HepG2 (cell line): ENCODE data around the gene AKAP12. TPM values are rescaled to one million over a fixed set of nuclear protein-coding genes. Genes with fewer than 3 reads are reported as not detected.

Source experiments
- GATAD1 ChIP-seq: IDR thresholded peaks from 2 replicates; pipeline ENCODE4 v1.6.1; 2016; ENCODE audit warnings: missing genetic modification reagents, missing compliant biosample characterization
- JDP2 ChIP-seq: sonication (generic); formaldehyde crosslinking; IDR thresholded peaks from 2 replicates; pipeline ENCODE4 v1.8.1; 2022; ENCODE audit warnings: missing genetic modification reagents, borderline replicate concordance
- LBX2 ChIP-seq: sonication (generic); formaldehyde crosslinking; IDR thresholded peaks from 2 replicates; pipeline ENCODE4 v1.5.0; 2020; ENCODE audit warnings: missing genetic modification reagents, mild to moderate bottlenecking, borderline replicate concordance
- MXD3 ChIP-seq: IDR thresholded peaks from 2 replicates; pipeline ENCODE4 v1.6.1; 2016; ENCODE audit warnings: mild to moderate bottlenecking, missing biosample characterization, missing genetic modification reagents
- NFE2 ChIP-seq: sonication (generic); formaldehyde crosslinking; IDR thresholded peaks from 2 replicates; pipeline ENCODE4 v1.4.0; 2020; ENCODE audit warnings: missing genetic modification reagents
- NR1H2 ChIP-seq: sonication (generic); formaldehyde crosslinking; IDR thresholded peaks from 2 replicates; pipeline ENCODE4 v1.8.1; 2022; ENCODE audit warnings: low read depth, missing genetic modification reagents, borderline replicate concordance
- REST ChIP-seq, 2 experiments: IDR thresholded peaks; 2 replicates each; pipeline ENCODE4 v1.6.1; 2011 to 2012; ENCODE audit warnings: low read length in 2 of 2, borderline replicate concordance in 1 of 2, low read depth in 1 of 2, mild to moderate bottlenecking in 1 of 2, moderate library complexity in 1 of 2
- RFXAP ChIP-seq: sonication (generic); formaldehyde crosslinking; IDR thresholded peaks from 2 replicates; pipeline ENCODE4 v1.4.0; 2020; ENCODE audit warnings: missing genetic modification reagents, borderline replicate concordance
- SALL2 ChIP-seq: sonication (generic); formaldehyde crosslinking; IDR thresholded peaks from 2 replicates; pipeline ENCODE4 v1.8.1; 2023; ENCODE audit warnings: mild to moderate bottlenecking, missing genetic modification reagents, inconsistent platforms
- SP5 ChIP-seq: IDR thresholded peaks from 2 replicates; pipeline ENCODE4 v1.6.1; 2016; ENCODE audit warnings: low read depth, borderline replicate concordance
- TBX3 ChIP-seq: fragments of 450-650 bp; IDR thresholded peaks from 2 replicates; pipeline ENCODE4 v1.6.1; 2017; ENCODE audit warnings: antibody characterized with exemption, mild to moderate bottlenecking, inconsistent platforms, borderline replicate concordance
- TRIM22 ChIP-seq: fragments of 450-650 bp; IDR thresholded peaks from 2 replicates; pipeline ENCODE4 v1.6.1; 2017
- ZBTB43 ChIP-seq: sonication (generic); formaldehyde crosslinking; conservative IDR thresholded peaks from 2 replicates; pipeline ENCODE4 v1.4.0; 2020; ENCODE audit warnings: missing genetic modification reagents
- ZFX ChIP-seq: sonication (generic); formaldehyde crosslinking; IDR thresholded peaks from 2 replicates; pipeline ENCODE4 v1.4.0; 2020; ENCODE audit warnings: mild to moderate bottlenecking, low read depth, missing genetic modification reagents, moderate library complexity
- ZNF253 ChIP-seq: sonication (generic); formaldehyde crosslinking; IDR thresholded peaks from 2 replicates; pipeline ENCODE4 v1.8.0; 2022; ENCODE audit warnings: mild to moderate bottlenecking, missing genetic modification reagents, borderline replicate concordance
- ZNF547 ChIP-seq: sonication (generic); formaldehyde crosslinking; IDR thresholded peaks from 2 replicates; pipeline ENCODE4 v1.5.1; 2020; ENCODE audit warnings: mild to moderate bottlenecking, missing genetic modification reagents
- ZNF570 ChIP-seq: sonication (generic); formaldehyde crosslinking; IDR thresholded peaks from 2 replicates; pipeline ENCODE4 v1.4.0; 2020; ENCODE audit warnings: mild to moderate bottlenecking, missing genetic modification reagents, borderline replicate concordance
- ZNF619 ChIP-seq: sonication (generic); formaldehyde crosslinking; IDR thresholded peaks from 2 replicates; pipeline ENCODE4 v1.4.0; 2020; ENCODE audit warnings: mild to moderate bottlenecking, missing genetic modification reagents
- ZNF775 ChIP-seq: sonication (generic); formaldehyde crosslinking; IDR thresholded peaks from 2 replicates; pipeline ENCODE4 v1.4.0; 2020; ENCODE audit warnings: missing genetic modification reagents, mild to moderate bottlenecking, moderate library complexity, borderline replicate concordance
- ZNF780A ChIP-seq: sonication (generic); formaldehyde crosslinking; IDR thresholded peaks from 2 replicates; pipeline ENCODE4 v1.8.0; 2022; ENCODE audit warnings: mild to moderate bottlenecking, missing genetic modification reagents, moderate library complexity
- ZSCAN30 ChIP-seq: sonication (generic); formaldehyde crosslinking; IDR thresholded peaks from 2 replicates; pipeline ENCODE4 v1.5.0; 2020; ENCODE audit warnings: mild to moderate bottlenecking, missing genetic modification reagents
- polyA plus RNA-seq, 8 experiments: library from polyadenylated mRNA; depleted of rRNA in 3 of 8; stranded (reverse) in 7 of 8; unstranded in 1 of 8; fragments of >200 nt; fragmentation: Illumina TruSeq in 4 of 8; extraction: Trizol in 4 of 8; gene quantifications; 2 replicates each; pipeline versions ENCODE4 v1.2.1 to v1.2.3, GENCODE V29; 2011 to 2016; ENCODE audit warnings: low read depth in 4 of 8, missing spikeins in 1 of 8, mixed read lengths in 1 of 8; ENCODE audit not compliant: insufficient read depth in 1 of 8
- total RNA-seq, 5 experiments: library from RNA; depleted of rRNA; stranded (reverse); fragments of >200 nt; fragmentation: Illumina TruSeq; extraction: Trizol; gene quantifications; 2 replicates each; pipeline ENCODE4 v1.2.3, GENCODE V29; 2016; ENCODE audit warnings: low read depth in 1 of 5

The AKAP12 gene
- total and polyA plus RNA-seq, 2 of the 13 experiments (the other 11 are each of a cell fraction or from before 2014, with no cell fraction given): 10.6 to 19.0 TPM

GRCh38 chr6:151325075-151326050 lies 85.6 kb downstream of the AKAP12 start (continued):
- no peak for TF ChIP-seq REST (IDR thresholded peaks at IDR 0.05; ENCODE audit: borderline replicate concordance in 1 of 2, low read depth in 1 of 2, low read length in 2 of 2)
- no peak for TF ChIP-seq TRIM22
- 0 out of 2 replicates have a peak, but pooled peaks have one; percentile 7 for TF ChIP-seq SP5
- TF ChIP-seq ZNF253 (CRISPR knock-in tag): no peak
- 0 out of 2 replicates have a peak, but pooled peaks have one; percentile 76 for TF ChIP-seq ZNF619
- TF ChIP-seq JDP2 (CRISPR knock-in tag): no peak
- TF ChIP-seq RFXAP (CRISPR knock-in tag): no peak
- no peak; the same call in 1 of the 2 replicates for TF ChIP-seq MXD3 (CRISPR knock-in tag)
- TF ChIP-seq LBX2 (CRISPR knock-in tag): no peak
- TF ChIP-seq SALL2 (CRISPR knock-in tag): no peak
- TF ChIP-seq ZNF775: no peak
- TF ChIP-seq ZNF570 (CRISPR knock-in tag): no peak
- no peak for TF ChIP-seq NR1H2 (CRISPR knock-in tag)
- 0 out of 2 replicates have a peak, but pooled peaks have one; percentile 21 for TF ChIP-seq ZFX (CRISPR knock-in tag)
- no peak for TF ChIP-seq ZSCAN30 (CRISPR knock-in tag)
- no peak; the same call in 1 of the 2 replicates for TF ChIP-seq ZNF547 (CRISPR knock-in tag)
- no peak for TF ChIP-seq NFE2
- TF ChIP-seq ZBTB43: no peak
- no peak for TF ChIP-seq ZNF780A (CRISPR knock-in tag)
- TF ChIP-seq GATAD1 (CRISPR knock-in tag): 0 out of 2 replicates have a peak, but pooled peaks have one; percentile 18
- TF ChIP-seq TBX3: no peak
